Measurements from ENCODE around the gene ERBB2.

GRCh38 chr17:39756380-39757079 is 56.7 kb downstream of the ERBB2 start:
- no peak for TF ChIP-seq CTCF (conservative IDR thresholded peaks at IDR 0.05; ENCODE audit: low read depth in 2 of 2)
- no peak for TF ChIP-seq REST (IDR thresholded peaks at IDR 0.05; ENCODE audit: unreplicated experiment)
- TF ChIP-seq EZH2 (IDR thresholded peaks at IDR 0.05; ENCODE audit: low read depth, unreplicated experiment), result no peak

Data from GM23338 (cell line).